Body of pancreas (tissue), 4 donors: ENCODE measurements around the gene DHRS1. TPM values are rescaled to one million over a fixed set of nuclear protein-coding genes. Genes with fewer than 3 reads are reported as not detected.

Experiments
- ATAC-seq: fragments of 150-250 bp; one replicate; pipeline ENCODE4 v1.9.1; 2016
- DNase-seq, 4 donors: peaks; one replicate each; pipeline ENCODE4 v3.0.0-alpha.2; 2019
- H3K27ac ChIP-seq, 4 donors: fragments of 200-600 bp; sonication (generic); 1 replicate in 3 of 4; 2 replicates in 1 of 4; pipeline versions ENCODE4 v1.5.1 to v1.6.1; 2016 to 2019; ENCODE audit warnings: mild to moderate bottlenecking in 1 of 4, mixed read lengths in 1 of 4, moderate library complexity in 1 of 4
- H3K27me3 ChIP-seq, 2 donors: fragments of 200-600 bp; sonication (generic); one replicate each; pipeline ENCODE4 v1.6.0; 2016; ENCODE audit warnings: mild to moderate bottlenecking in 1 of 2
- H3K36me3 ChIP-seq, 2 donors: fragments of 200-600 bp; sonication (generic); replicated peaks in 1 of 2; 2 replicates each; pipeline ENCODE4 v1.5.1; 2016; ENCODE audit warnings: low read depth in 2 of 2; ENCODE audit not compliant: insufficient read depth in 1 of 2
- H3K4me1 ChIP-seq: fragments of 200-600 bp; sonication (generic); one replicate; pipeline ENCODE4 v1.6.0; 2016
- H3K4me3 ChIP-seq, 2 donors: fragments of 200-600 bp; sonication (generic); 1 replicate in 1 of 2; 2 replicates in 1 of 2; pipeline ENCODE4 v1.5.1; 2016 to 2019
- H3K9me3 ChIP-seq, 3 donors: fragments of 200-600 bp; sonication (generic); 1 replicate in 2 of 3; 2 replicates in 1 of 3; pipeline ENCODE4 v1.5.1; 2016
- CTCF ChIP-seq, 7 experiments: fragments of 450-650 bp in 4 of 7; fragments of 200-600 bp in 3 of 7; sonication (generic) in 3 of 7; IDR thresholded peaks; one replicate each; pipeline ENCODE4 v1.5.1; 2016 to 2019; ENCODE audit warnings: antibody characterized with exemption in 7 of 7
- POLR2A ChIP-seq, 3 donors: fragments of 450-650 bp; IDR thresholded peaks; one replicate each; pipeline ENCODE4 v1.6.1; 2016; ENCODE audit warnings: antibody characterized with exemption in 3 of 3, mild to moderate bottlenecking in 2 of 3
- WGBS, 2 donors: methylation state at CpG; one replicate each; pipeline ENCODE4 v1.1.5; 2017; 5-methylcytosine and 5-hydroxymethylcytosine counted together
- intact Hi-C: fragments of 100-400 bp; cut with DNase I; formaldehyde crosslinking; loops from one replicate; pipeline ENCODE4 v1.15.1; 2023
- total RNA-seq, 2 donors: library from RNA; depleted of rRNA; stranded (reverse); fragments of >200 nt; gene quantifications; one replicate each; pipeline ENCODE4 v1.1.0, GENCODE V29; 2016

DHRS1 gene
- total RNA-seq, 2 donors from 2014 or later = 18.8 to 31.4 TPM

DNA sequence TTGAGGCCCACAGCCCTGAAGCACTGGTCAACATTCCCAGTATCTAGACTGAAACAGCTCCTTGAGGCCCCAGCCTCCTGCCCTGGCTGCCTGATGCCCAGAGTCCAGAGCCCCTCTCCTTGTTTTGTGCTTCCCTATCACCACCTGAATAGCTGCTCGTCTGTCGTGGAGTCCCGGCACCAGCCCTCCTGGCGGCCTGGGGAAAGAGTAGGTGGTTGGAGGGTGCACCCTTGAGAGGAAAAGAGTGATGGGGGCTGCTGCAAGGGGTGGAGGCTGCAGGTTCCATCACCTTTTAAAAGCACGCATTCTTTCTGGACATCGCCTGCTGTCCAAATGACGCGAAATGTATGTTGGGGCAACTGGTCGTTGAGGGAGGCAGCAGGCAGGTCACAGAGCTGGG, 31.4 kb downstream of the DHRS1 start:
- no peaks in the 10 kb centered on the region for H3K27me3 ChIP-seq
- intact Hi-C loops = no loop called here
- TF ChIP-seq CTCF (IDR thresholded peaks at IDR 0.05) (no peak), POLR2A (IDR thresholded peaks at IDR 0.05) (no peak)
- no peak for DNase-seq
- H3K36me3 ChIP-seq = peaks cover 0 to 15% of the 10 kb centered on the region in 2 donors
- H3K4me1 ChIP-seq = peaks cover 23% of the 10 kb centered on the region
- no peaks in the 10 kb centered on the region for H3K9me3 ChIP-seq
- no peak overlapping the region for H3K27ac ChIP-seq
- WGBS, 2 donors = 88 to 90% methylated on average over 9 of the region's 9 CpGs
- no peak for ATAC-seq
- no peak overlapping the region for H3K4me3 ChIP-seq

DNA sequence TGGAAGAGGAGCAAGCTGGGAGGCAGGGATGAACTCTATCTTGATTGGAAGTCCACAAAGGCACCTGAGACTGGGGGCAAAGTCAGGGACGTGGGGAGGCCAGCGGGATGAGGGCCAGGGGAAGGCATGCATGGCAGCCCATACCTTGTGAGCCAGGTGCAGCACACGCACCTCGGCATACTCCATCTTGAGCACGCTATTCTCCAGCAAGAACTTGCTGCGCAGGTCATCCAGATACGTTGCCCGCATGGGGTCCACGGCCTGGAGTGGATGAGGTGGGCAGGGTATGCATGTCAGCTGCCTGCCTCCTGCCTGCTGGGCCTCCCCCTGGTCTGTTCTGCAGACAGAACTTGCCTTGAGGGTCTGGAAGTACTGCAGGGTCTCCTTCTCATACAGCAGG, 32.1 kb downstream of the DHRS1 start:
- intact Hi-C loops = no loop called here
- Histone ChIP-seq H3K4me3 (no peak overlapping the region), H3K9me3 (no peaks in the 10 kb centered on the region), H3K4me1 (peaks cover 16% of the 10 kb centered on the region), H3K36me3 (peaks cover 0 to 15% of the 10 kb centered on the region in 2 donors), H3K27ac (no peak overlapping the region), H3K27me3 (no peaks in the 10 kb centered on the region)
- DNase-seq (no peak), ATAC-seq (no peak)
- WGBS, 2 donors = 90 to 92% methylated on average over 2 to 9 of the region's 9 CpGs
- TF ChIP-seq CTCF (IDR thresholded peaks at IDR 0.05) (no peak), POLR2A (IDR thresholded peaks at IDR 0.05) (no peak)

GRCh38 chr14:24266344-24267244, 33.0 kb downstream of the DHRS1 start:
- WGBS, 2 donors = 90% methylated on average over 18 of the region's 18 CpGs
- TF ChIP-seq POLR2A (IDR thresholded peaks at IDR 0.05) = no peak
- TF ChIP-seq CTCF (IDR thresholded peaks at IDR 0.05) = no peak
- H3K27ac ChIP-seq = no peak overlapping the region
- ATAC-seq (no peak), DNase-seq (no peak)
- intact Hi-C loops = no loop called here
- H3K9me3 ChIP-seq = no peaks in the 10 kb centered on the region
- no peak overlapping the region for H3K4me3 ChIP-seq
- H3K27me3 ChIP-seq = no peaks in the 10 kb centered on the region
- peaks cover 0 to 15% of the 10 kb centered on the region in 2 donors for H3K36me3 ChIP-seq
- H3K4me1 ChIP-seq = peaks cover 7% of the 10 kb centered on the region

GRCh38 chr14:24264298-24264697, 35.3 kb downstream of the DHRS1 start:
- Histone ChIP-seq H3K4me3 (no peak overlapping the region), H3K27me3 (no peaks in the 10 kb centered on the region), H3K9me3 (no peaks in the 10 kb centered on the region), H3K27ac (no peak overlapping the region), H3K4me1 (peaks cover 11% of the 10 kb centered on the region), H3K36me3 (peaks cover 0 to 15% of the 10 kb centered on the region in 2 donors)
- intact Hi-C loops = no loop called here
- no peak for DNase-seq
- 90 to 92% methylated on average over 5 to 6 of the region's 6 CpGs for WGBS, 2 donors
- ATAC-seq = no peak
- TF ChIP-seq POLR2A (IDR thresholded peaks at IDR 0.05) (no peak), CTCF (IDR thresholded peaks at IDR 0.05) (no peak)

GRCh38 chr14:24263848-24264247, 35.7 kb downstream of the DHRS1 start:
- intact Hi-C loops = no loop called here
- 68% methylated on average over 4 to 6 of the region's 6 CpGs for WGBS, 2 donors
- no peak for TF ChIP-seq CTCF (IDR thresholded peaks at IDR 0.05)
- TF ChIP-seq POLR2A (IDR thresholded peaks at IDR 0.05) = no peak

More at GRCh38 chr14:24263848-24264247, 35.7 kb downstream of the DHRS1 start:
- Histone ChIP-seq H3K4me3 (no peak overlapping the region), H3K4me1 (peaks cover 15% of the 10 kb centered on the region), H3K9me3 (no peaks in the 10 kb centered on the region), H3K36me3 (peaks cover 0 to 12% of the 10 kb centered on the region in 2 donors), H3K27me3 (no peaks in the 10 kb centered on the region), H3K27ac (no peak overlapping the region)
- ATAC-seq (no peak), DNase-seq (no peak)
